Lower lobe of right lung (tissue), 2 donors: ENCODE data around the gene KRT3. TPM values are rescaled to one million over a fixed set of nuclear protein-coding genes. Genes with fewer than 3 reads are reported as not detected.

Experiments used
- ATAC-seq, 2 donors: fragments of 200-7000 bp; cut with Tn5 transposase; one replicate each; pipeline ENCODE4 v1.9.1; 2020 to 2022; ENCODE audit warnings: mild to moderate bottlenecking in 2 of 2, moderate library complexity in 2 of 2
- DNase-seq: peaks from one replicate; pipeline ENCODE4 v3.0.0-alpha.2; 2020
- H3K27ac ChIP-seq: fragments of 200-600 bp; one replicate; pipeline ENCODE4 v1.8.0; 2022
- H3K27me3 ChIP-seq: fragments of 200-600 bp; one replicate; pipeline ENCODE4 v1.8.0; 2022; ENCODE audit warnings: low read depth
- H3K36me3 ChIP-seq: fragments of 200-600 bp; one replicate; pipeline ENCODE4 v1.8.0; 2022; ENCODE audit warnings: mild to moderate bottlenecking
- H3K4me1 ChIP-seq: fragments of 200-600 bp; one replicate; pipeline ENCODE4 v1.8.0; 2022
- H3K4me3 ChIP-seq: fragments of 200-600 bp; one replicate; pipeline ENCODE4 v1.8.0; 2022; ENCODE audit warnings: mild to moderate bottlenecking
- H3K9me3 ChIP-seq: fragments of 200-600 bp; one replicate; pipeline ENCODE4 v1.8.0; 2022
- CTCF ChIP-seq: fragments of 200-600 bp; IDR thresholded peaks from one replicate; pipeline ENCODE4 v1.8.0; 2022; ENCODE audit warnings: antibody characterized with exemption, mild to moderate bottlenecking
- intact Hi-C: fragments of 100-400 bp; cut with DNase I; formaldehyde crosslinking; loops from one replicate; pipeline ENCODE4 v1.11.0; 2022
- total RNA-seq: library from RNA; stranded (reverse); fragmentation: NEBNext Ultra II Directional; extraction: Animal tissue kit (Norgen Biotek cat#: 25700); gene quantifications from one replicate; pipeline ENCODE4 v1.2.1, GENCODE V29; 2021
- donor health status: DM: no; HTN: yes; CAD: no; lungs with severe emphysema.

Gene KRT3
- total RNA-seq, 1 donor from 2014 or later: not detected

- no peak overlapping the region for H3K4me3 ChIP-seq
- H3K9me3 ChIP-seq: no peaks in the 10 kb centered on the region
- no peak overlapping the region for H3K27ac ChIP-seq
- TF ChIP-seq CTCF: no peak
- intact Hi-C loops: no loop called here
- DNase-seq (no peak), ATAC-seq (peak in 1 of 2 donors; percentile 24)
- H3K36me3 ChIP-seq: no peaks in the 10 kb centered on the region
- peaks cover 35% of the 10 kb centered on the region for H3K27me3 ChIP-seq
- H3K4me1 ChIP-seq: no peaks in the 10 kb centered on the region
These were observed 41.5 kb upstream of the KRT3 start for GRCh38 chr12:52837413-52837741.

GRCh38 chr12:52836491-52837412, 40.8 kb upstream of the KRT3 start:
- Histone ChIP-seq H3K4me1 (no peaks in the 10 kb centered on the region), H3K4me3 (no peak overlapping the region), H3K9me3 (no peaks in the 10 kb centered on the region), H3K27ac (no peak overlapping the region), H3K36me3 (no peaks in the 10 kb centered on the region), H3K27me3 (peaks cover 35% of the 10 kb centered on the region)
- ATAC-seq (no peak), DNase-seq (no peak)
- no peak for TF ChIP-seq CTCF
- intact Hi-C loops: no loop called here

DNA sequence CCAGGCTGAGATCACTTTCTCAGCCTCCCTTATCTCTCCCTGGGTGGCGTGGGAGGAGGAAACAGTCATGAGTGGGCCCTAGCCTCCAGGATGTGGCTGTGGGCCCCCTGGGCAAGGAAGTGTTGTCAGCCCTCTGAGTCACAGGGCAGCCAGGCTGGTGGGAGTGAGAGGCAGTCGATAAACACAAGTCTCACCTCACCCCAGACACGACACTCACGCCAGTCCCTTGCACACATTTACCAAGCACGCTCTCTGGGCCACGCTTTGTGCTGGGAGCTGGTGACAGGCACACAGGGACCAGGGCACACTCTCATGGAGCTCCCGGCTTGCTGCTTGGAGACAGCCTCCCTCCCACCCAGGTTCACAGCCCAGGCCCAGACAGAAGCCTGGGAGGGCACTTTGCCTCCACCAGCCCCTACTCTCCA, 40.1 kb upstream of the KRT3 start:
- Histone ChIP-seq H3K4me3 (no peak overlapping the region), H3K27me3 (peaks cover 35% of the 10 kb centered on the region), H3K36me3 (no peaks in the 10 kb centered on the region), H3K27ac (no peak overlapping the region), H3K9me3 (no peaks in the 10 kb centered on the region), H3K4me1 (no peaks in the 10 kb centered on the region)
- peak; percentile 33 to 50 for ATAC-seq
- peak; percentile 58 for DNase-seq
- no peak for TF ChIP-seq CTCF
- intact Hi-C loops: no loop called here

- H3K27ac ChIP-seq: no peak overlapping the region
These were observed 39.5 kb upstream of the KRT3 start for GRCh38 chr12:52835271-52836041.

GRCh38 chr12:52834727-52835001, 38.7 kb upstream of the KRT3 start:
- no peak for DNase-seq
- Histone ChIP-seq H3K27me3 (peaks cover 29% of the 10 kb centered on the region), H3K9me3 (no peaks in the 10 kb centered on the region), H3K4me3 (no peak overlapping the region), H3K4me1 (no peaks in the 10 kb centered on the region), H3K27ac (no peak overlapping the region), H3K36me3 (no peaks in the 10 kb centered on the region)
- ATAC-seq: no peak
- intact Hi-C loops: no loop called here
- TF ChIP-seq CTCF: no peak

More at GRCh38 chr12:52835271-52836041, 39.5 kb upstream of the KRT3 start:
- H3K4me1 ChIP-seq: no peaks in the 10 kb centered on the region
- no peak overlapping the region for H3K4me3 ChIP-seq
- ATAC-seq (no peak), DNase-seq (no peak)
- peaks cover 35% of the 10 kb centered on the region for H3K27me3 ChIP-seq
- intact Hi-C loops: no loop called here
- no peaks in the 10 kb centered on the region for H3K36me3 ChIP-seq
- TF ChIP-seq CTCF: no peak
- no peaks in the 10 kb centered on the region for H3K9me3 ChIP-seq
